Activated CD4-positive, alpha-beta memory T cell treated with anti-CD3 and anti-CD28 coated beads for 36 hours (primary cell): ENCODE data around the gene CNIH2. TPM values are rescaled to one million over a fixed set of nuclear protein-coding genes. Genes with fewer than 3 reads are reported as not detected.
A peak's percentile ranks its signal among the peaks of the same experiment; 100 is the strongest.
"Not testable (repeated sequence)": the region's sequence is repeated elsewhere in the genome, so short reads cannot be mapped to it uniquely, and the experiment has no call there.

Experiments
- CTCF ChIA-PET: fragments of 350-600 bp; sonication (Branson Sonifier 250); formaldehyde crosslinking; loops from one replicate; lab custom pipeline; 2021; ENCODE audit warnings: antibody characterized with exemption, inconsistent platforms; lab: Charles Lee
- POLR2A ChIA-PET: fragments of 350-600 bp; sonication (Branson Sonifier 250); formaldehyde crosslinking; loops from one replicate; lab custom pipeline; 2021; ENCODE audit warnings: antibody characterized with exemption; lab: Charles Lee
- DNase-seq: peaks from one replicate; pipeline ENCODE4 v3.0.0-alpha.2; 2020
- H3K27ac Mint-ChIP-seq: one replicate; pipeline ENCODE4 v1.8.0; 2021; ENCODE audit warnings: mixed read lengths
- H3K27me3 Mint-ChIP-seq: one replicate; pipeline ENCODE4 v1.8.0; 2021; ENCODE audit warnings: mixed read lengths
- H3K36me3 Mint-ChIP-seq: one replicate; pipeline ENCODE4 v1.8.0; 2021; ENCODE audit warnings: mixed read lengths
- H3K4me1 Mint-ChIP-seq: one replicate; pipeline ENCODE4 v1.8.0; 2021; ENCODE audit warnings: low read depth, mixed read lengths
- H3K4me3 Mint-ChIP-seq: one replicate; pipeline ENCODE4 v1.8.0; 2021; ENCODE audit warnings: mild to moderate bottlenecking, mixed read lengths
- H3K9me3 Mint-ChIP-seq: one replicate; pipeline ENCODE4 v1.8.0; 2021; ENCODE audit warnings: mixed read lengths
- intact Hi-C: fragments of 100-400 bp; cut with micrococcal nuclease; formaldehyde crosslinking; loops from one replicate; pipeline ENCODE4 v1.15.1; 2023
- total RNA-seq, 2 experiments: library from RNA; stranded (reverse); gene quantifications; one replicate each; pipeline ENCODE4 v1.2.3, GENCODE V29; 2021

Gene CNIH2
- total RNA-seq, 2 experiments from 2014 or later: 0.39 to 1.5 TPM

GRCh38 chr11:66293352-66293751, 15.4 kb downstream of the CNIH2 start:
- no peak overlapping the region for H3K4me3 Mint-ChIP-seq
- intact Hi-C loops: no loop called here
- CTCF ChIA-PET: no interaction called here

GRCh38 chr11:66293777-66294625, 16.0 kb downstream of the CNIH2 start:
- no peaks in the 10 kb centered on the region for H3K36me3 Mint-ChIP-seq
- H3K4me1 Mint-ChIP-seq: peaks cover 21% of the 10 kb centered on the region
- no peak overlapping the region for H3K27ac Mint-ChIP-seq
- ChIA-PET POLR2A (no interaction called here), CTCF (no interaction called here)
- no peak overlapping the region for H3K4me3 Mint-ChIP-seq
- no peaks in the 10 kb centered on the region for H3K9me3 Mint-ChIP-seq
- DNase-seq: no peak
- intact Hi-C loops: no loop called here
- peaks cover 13% of the 10 kb centered on the region for H3K27me3 Mint-ChIP-seq

More at GRCh38 chr11:66293352-66293751, 15.4 kb downstream of the CNIH2 start:
- POLR2A ChIA-PET: no interaction called here
- H3K9me3 Mint-ChIP-seq: no peaks in the 10 kb centered on the region
- no peaks in the 10 kb centered on the region for H3K36me3 Mint-ChIP-seq
- DNase-seq: no peak
- H3K4me1 Mint-ChIP-seq: peaks cover 21% of the 10 kb centered on the region
- H3K27ac Mint-ChIP-seq: no peak overlapping the region
- peaks cover 13% of the 10 kb centered on the region for H3K27me3 Mint-ChIP-seq

GRCh38 chr11:66294626-66295620, 16.9 kb downstream of the CNIH2 start:
- Mint-ChIP-seq H3K4me1 (peaks cover 13% of the 10 kb centered on the region), H3K4me3 (no peak overlapping the region), H3K27me3 (peaks cover 13% of the 10 kb centered on the region), H3K27ac (no peak overlapping the region), H3K9me3 (no peaks in the 10 kb centered on the region), H3K36me3 (no peaks in the 10 kb centered on the region)
- ChIA-PET CTCF (interaction anchor here (1.8 kb wide), 1 partner anchor 17 kb away, joined by 6 read pairs; no protein-coding TSS in a partner anchor), POLR2A (no interaction called here)
- intact Hi-C loops: no loop called here
- DNase-seq: no peak

GRCh38 chr11:66297610-66298009, 19.6 kb downstream of the CNIH2 start:
- H3K36me3 Mint-ChIP-seq: no peaks in the 10 kb centered on the region
- peaks cover 11% of the 10 kb centered on the region for H3K27me3 Mint-ChIP-seq
- no peaks in the 10 kb centered on the region for H3K9me3 Mint-ChIP-seq
- DNase-seq: no peak
- intact Hi-C loops: no loop called here
- H3K4me1 Mint-ChIP-seq: peaks cover 3% of the 10 kb centered on the region
- ChIA-PET POLR2A (interaction anchor here (0.5 kb wide), 1 partner anchor 562 kb away, joined by 4 read pairs; no protein-coding TSS in a partner anchor), CTCF (interaction anchor here (3.5 kb wide), 1 partner anchor 15 kb away, joined by 14 read pairs; no protein-coding TSS in a partner anchor)
- H3K4me3 Mint-ChIP-seq: no peak overlapping the region
- H3K27ac Mint-ChIP-seq: no peak overlapping the region

- ChIA-PET POLR2A (interaction anchor here (1.2 kb wide), 1 partner anchor 11 kb away, joined by 4 read pairs; the partner anchor contains the start of gene YIF1A), CTCF (interaction anchor here (3.5 kb wide), 1 partner anchor 13 kb away, joined by 14 read pairs; no protein-coding TSS in a partner anchor)
- Mint-ChIP-seq H3K9me3 (no peaks in the 10 kb centered on the region), H3K4me1 (no peaks in the 10 kb centered on the region), H3K27me3 (peaks cover 2% of the 10 kb centered on the region), H3K4me3 (no peak overlapping the region), H3K36me3 (no peaks in the 10 kb centered on the region), H3K27ac (no peak overlapping the region)
- intact Hi-C loops: no loop called here
- no peak for DNase-seq
Observed at GRCh38 chr11:66299186-66299585, 21.2 kb downstream of the CNIH2 start.

- H3K9me3 Mint-ChIP-seq: no peaks in the 10 kb centered on the region
- H3K27me3 Mint-ChIP-seq: no peaks in the 10 kb centered on the region
- POLR2A ChIA-PET: no interaction called here
- intact Hi-C loops: no loop called here
- H3K4me1 Mint-ChIP-seq: no peaks in the 10 kb centered on the region
- H3K36me3 Mint-ChIP-seq: no peaks in the 10 kb centered on the region
- no peak for DNase-seq
- H3K4me3 Mint-ChIP-seq: no peak overlapping the region
- no peak overlapping the region for H3K27ac Mint-ChIP-seq
- CTCF ChIA-PET: interaction anchor here (0.9 to 1.2 kb wide), 2 partner anchors 9 to 86 kb away, joined by 3 to 7 read pairs; no protein-coding TSS in a partner anchor
Observed at GRCh38 chr11:66302656-66303055, 24.7 kb downstream of the CNIH2 start.

- Mint-ChIP-seq H3K4me3 (no peak overlapping the region), H3K27me3 (no peaks in the 10 kb centered on the region), H3K36me3 (no peaks in the 10 kb centered on the region), H3K9me3 (no peaks in the 10 kb centered on the region), H3K4me1 (peaks cover 5% of the 10 kb centered on the region), H3K27ac (no peak overlapping the region)
- intact Hi-C loops: no loop called here
- DNase-seq: no peak
- ChIA-PET CTCF (interaction anchor here (0.9 to 1.3 kb wide), 3 partner anchors 55 to 79 kb away, joined by 3 to 4 read pairs (median 3); no protein-coding TSS in a partner anchor), POLR2A (interaction anchor here (0.6 kb wide), 1 partner anchor 61 kb away, joined by 3 read pairs; no protein-coding TSS in a partner anchor)
Observed at GRCh38 chr11:66309475-66309874, 31.5 kb downstream of the CNIH2 start.

GRCh38 chr11:66310324-66310723, 32.3 kb downstream of the CNIH2 start:
- H3K36me3 Mint-ChIP-seq: no peaks in the 10 kb centered on the region
- intact Hi-C loops: no loop called here
- ChIA-PET CTCF (interaction anchor here (0.7 to 2.5 kb wide), 4 partner anchors 76 to 1267 kb away, joined by 3 to 34 read pairs (median 4); no protein-coding TSS in a partner anchor), POLR2A (no interaction called here)
- H3K9me3 Mint-ChIP-seq: no peaks in the 10 kb centered on the region
- H3K4me3 Mint-ChIP-seq: no peak overlapping the region
- H3K27ac Mint-ChIP-seq: no peak overlapping the region
- H3K4me1 Mint-ChIP-seq: peaks cover 5% of the 10 kb centered on the region
- DNase-seq: no peak
- no peaks in the 10 kb centered on the region for H3K27me3 Mint-ChIP-seq

GRCh38 chr11:66310803-66311440, 32.9 kb downstream of the CNIH2 start:
- not testable (repeated sequence) for H3K9me3 Mint-ChIP-seq, H3K4me1 Mint-ChIP-seq, H3K4me3 Mint-ChIP-seq, H3K27me3 Mint-ChIP-seq, H3K36me3 Mint-ChIP-seq, H3K27ac Mint-ChIP-seq, DNase-seq
- POLR2A ChIA-PET: interaction anchor here (0.6 to 2.1 kb wide), 2 partner anchors 22 to 61 kb away, joined by 3 to 5 read pairs; partner anchors contain the start of genes SLC29A2 and YIF1A
- CTCF ChIA-PET: interaction anchor here (0.6 to 2.9 kb wide), 30 partner anchors 9 to 1268 kb away, joined by 3 to 45 read pairs (median 4); partner anchors contain the start of genes B4GAT1, BRMS1, MRPL11 and RIN1
- intact Hi-C loops: loop anchor here (1.0 kb wide), 1 partner anchor 78 kb away; no protein-coding TSS in a partner anchor

- intact Hi-C loops: loop anchor here (1.0 kb wide), 1 partner anchor 78 kb away; no protein-coding TSS in a partner anchor
- H3K4me1 Mint-ChIP-seq: peaks cover 5% of the 10 kb centered on the region
- no peak for DNase-seq
- H3K27me3 Mint-ChIP-seq: no peaks in the 10 kb centered on the region
- no peaks in the 10 kb centered on the region for H3K9me3 Mint-ChIP-seq
- no peaks in the 10 kb centered on the region for H3K36me3 Mint-ChIP-seq
- peak overlapping the region; percentile 77 for H3K4me3 Mint-ChIP-seq
- POLR2A ChIA-PET: interaction anchor here (0.6 to 2.1 kb wide), 5 partner anchors 16 to 60 kb away, joined by 3 to 9 read pairs (median 5); partner anchors contain the start of genes BRMS1, SLC29A2 and YIF1A
- CTCF ChIA-PET: interaction anchor here (0.6 to 2.9 kb wide), 30 partner anchors 9 to 169 kb away, joined by 3 to 45 read pairs (median 4); partner anchors contain the start of genes B4GAT1, BRMS1, DPP3 and MRPL11
- H3K27ac Mint-ChIP-seq: peak overlapping the region; percentile 77
Observed at GRCh38 chr11:66311470-66311964, 33.5 kb downstream of the CNIH2 start.
